Fibroblast of the aortic adventitia (primary cell): ENCODE results near the gene PAM. TPM values are rescaled to one million over a fixed set of nuclear protein-coding genes. Genes with fewer than 3 reads are reported as not detected.
"Not testable (repeated sequence)": the region's sequence is repeated elsewhere in the genome, so short reads cannot be mapped to it uniquely, and the experiment has no call there.

Experiments used
- DNase-seq: peaks from one replicate; pipeline ENCODE4 v3.0.0-alpha.2; 2010; ENCODE audit warnings: low read depth
- H3K4me3 ChIP-seq: 2 replicates; pipeline ENCODE4 v1.5.1; 2011; ENCODE audit warnings: low read depth, mild to moderate bottlenecking, control low read depth, low read length, moderate library complexity
- total RNA-seq: library from RNA; depleted of rRNA; stranded (reverse); fragments of >200 nt; gene quantifications from 2 replicates; pipeline ENCODE4 v1.2.3, GENCODE V29; 2012; ENCODE audit warnings: low replicate concordance
- TF ChIP-seq, protein P1 (sequence below): IDR thresholded peaks from 2 replicates; pipeline ENCODE4 v1.5.1; 2011; ENCODE audit warnings: mild to moderate bottlenecking, low read length, control low read depth, inconsistent platforms; ENCODE audit not compliant: insufficient read depth

Gene PAM
- total RNA-seq, 1 donor, result 528 TPM

DNA sequence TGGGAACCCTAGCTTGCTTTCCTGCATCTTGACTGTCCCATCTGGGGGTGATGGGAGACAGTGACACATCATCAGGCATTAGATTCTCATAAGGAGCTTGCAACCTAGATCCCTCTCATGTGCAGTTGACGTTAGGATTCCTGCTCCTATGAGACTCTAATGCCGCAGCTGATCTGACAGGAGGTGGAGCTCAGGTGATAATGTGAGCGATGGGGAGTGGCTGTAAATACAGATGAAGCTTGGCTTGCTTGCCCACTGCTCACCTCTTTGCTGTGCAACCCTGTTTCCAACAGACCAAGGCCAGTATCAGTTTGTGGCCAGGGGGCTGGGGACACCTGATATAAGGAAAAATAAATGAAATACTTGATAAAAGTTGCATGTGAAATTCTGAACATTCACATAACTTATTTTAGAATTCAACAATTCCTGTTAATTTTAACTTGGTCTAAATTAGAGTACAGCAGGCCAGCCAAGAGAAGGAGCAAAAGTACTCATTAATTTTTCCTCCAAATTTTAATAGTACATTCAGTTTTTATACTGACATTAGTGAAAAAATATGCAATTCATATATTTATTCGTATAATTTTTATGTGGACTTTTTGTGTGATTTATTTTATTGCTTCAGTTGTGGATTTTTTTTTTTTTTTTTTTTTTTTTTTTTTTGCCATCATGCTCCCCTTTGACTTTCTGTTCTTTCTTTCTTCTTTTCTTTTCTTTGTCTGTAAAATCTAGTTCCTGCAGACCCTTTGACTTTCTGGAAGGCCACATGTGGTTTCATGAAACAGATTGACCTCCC is 11.4 kb downstream of the PAM start:
- H3K4me3 ChIP-seq, result no peak overlapping the region
- DNase-seq, result no peak
- TF ChIP-seq, protein P1, sequence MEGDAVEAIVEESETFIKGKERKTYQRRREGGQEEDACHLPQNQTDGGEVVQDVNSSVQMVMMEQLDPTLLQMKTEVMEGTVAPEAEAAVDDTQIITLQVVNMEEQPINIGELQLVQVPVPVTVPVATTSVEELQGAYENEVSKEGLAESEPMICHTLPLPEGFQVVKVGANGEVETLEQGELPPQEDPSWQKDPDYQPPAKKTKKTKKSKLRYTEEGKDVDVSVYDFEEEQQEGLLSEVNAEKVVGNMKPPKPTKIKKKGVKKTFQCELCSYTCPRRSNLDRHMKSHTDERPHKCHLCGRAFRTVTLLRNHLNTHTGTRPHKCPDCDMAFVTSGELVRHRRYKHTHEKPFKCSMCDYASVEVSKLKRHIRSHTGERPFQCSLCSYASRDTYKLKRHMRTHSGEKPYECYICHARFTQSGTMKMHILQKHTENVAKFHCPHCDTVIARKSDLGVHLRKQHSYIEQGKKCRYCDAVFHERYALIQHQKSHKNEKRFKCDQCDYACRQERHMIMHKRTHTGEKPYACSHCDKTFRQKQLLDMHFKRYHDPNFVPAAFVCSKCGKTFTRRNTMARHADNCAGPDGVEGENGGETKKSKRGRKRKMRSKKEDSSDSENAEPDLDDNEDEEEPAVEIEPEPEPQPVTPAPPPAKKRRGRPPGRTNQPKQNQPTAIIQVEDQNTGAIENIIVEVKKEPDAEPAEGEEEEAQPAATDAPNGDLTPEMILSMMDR, result no peak

DNA sequence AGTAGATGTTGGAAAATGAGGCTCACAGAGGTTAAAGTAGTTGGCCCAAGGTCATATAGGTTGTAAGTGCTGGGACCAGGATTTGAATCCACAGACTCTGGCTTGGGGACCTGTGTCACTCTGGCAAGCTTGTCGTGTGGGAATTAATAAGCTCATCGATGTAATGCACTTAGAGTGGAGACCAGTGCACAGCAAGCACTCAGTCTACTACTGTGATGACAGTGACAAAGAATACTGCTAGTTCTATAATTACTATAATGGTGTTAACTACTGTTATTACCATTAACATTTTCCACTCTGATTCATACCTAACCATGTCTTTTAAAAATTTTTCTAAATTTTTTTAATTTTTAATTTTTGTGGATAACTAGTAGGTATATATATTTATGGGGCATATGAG is 12.8 kb downstream of the PAM start:
- TF ChIP-seq, protein P1, result no peak
- no peak overlapping the region for H3K4me3 ChIP-seq
- no peak for DNase-seq

DNA sequence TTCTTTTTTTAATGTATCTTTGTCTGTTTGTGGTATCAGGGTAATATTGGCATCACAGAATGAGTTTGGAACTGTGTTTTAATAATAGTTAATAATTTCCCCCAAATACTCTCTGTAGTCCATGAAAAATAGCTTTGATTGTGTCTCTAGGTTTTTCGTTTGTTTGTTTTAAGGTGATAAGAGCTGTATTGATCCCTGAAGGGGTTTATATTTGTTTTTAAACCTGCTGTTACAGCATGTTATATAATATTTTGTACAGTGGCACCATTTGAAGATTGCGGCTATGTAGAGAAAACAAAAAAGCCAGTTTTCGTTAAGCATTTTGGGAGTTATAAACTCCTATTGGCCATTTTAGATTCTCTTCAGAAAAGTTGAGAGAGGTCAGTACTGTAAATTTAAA is 15.7 kb downstream of the PAM start:
- TF ChIP-seq, protein P1, result no peak
- no peak overlapping the region for H3K4me3 ChIP-seq
- no peak for DNase-seq

DNA sequence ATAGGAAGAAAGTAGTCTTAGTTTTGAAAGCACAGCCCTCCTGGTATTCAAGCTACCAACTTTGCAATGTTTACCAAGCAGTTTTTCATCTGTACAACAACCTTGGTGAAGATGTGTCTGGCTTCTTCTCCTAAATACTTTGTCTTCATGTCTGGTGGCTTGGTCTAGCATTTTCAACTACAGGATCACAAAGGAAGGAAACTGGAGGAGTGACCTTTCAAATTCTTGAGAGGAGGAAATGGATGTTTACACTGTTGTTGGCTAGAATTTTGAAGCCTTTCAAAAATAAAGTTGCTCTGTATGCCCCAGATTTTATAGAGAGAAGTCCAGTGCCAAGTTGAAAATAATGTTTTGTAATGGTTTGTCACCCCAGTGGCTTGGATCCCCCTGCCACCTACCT is 16.3 kb downstream of the PAM start:
- no peak for DNase-seq
- TF ChIP-seq, protein P1, result no peak
- no peak overlapping the region for H3K4me3 ChIP-seq

DNA sequence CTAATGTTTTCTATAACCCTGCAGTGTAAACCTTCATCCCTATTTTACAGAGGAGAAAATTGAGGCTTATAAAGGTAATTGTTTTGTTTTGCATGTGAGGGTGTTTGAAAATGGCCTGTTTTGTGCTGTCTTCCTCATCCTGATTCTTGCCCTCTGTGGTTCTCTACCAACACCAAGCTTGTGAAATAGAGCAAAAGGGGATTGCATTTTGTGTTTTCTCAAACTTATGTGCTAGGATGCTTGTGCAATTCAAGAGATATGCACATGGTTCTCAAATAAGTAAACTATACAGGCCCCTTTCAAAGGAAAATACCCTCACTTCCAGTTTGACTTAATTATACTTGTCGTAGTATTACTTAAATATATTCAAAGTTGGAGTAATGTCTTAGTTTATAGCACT is 17.2 kb downstream of the PAM start:
- DNase-seq, result no peak

DNA sequence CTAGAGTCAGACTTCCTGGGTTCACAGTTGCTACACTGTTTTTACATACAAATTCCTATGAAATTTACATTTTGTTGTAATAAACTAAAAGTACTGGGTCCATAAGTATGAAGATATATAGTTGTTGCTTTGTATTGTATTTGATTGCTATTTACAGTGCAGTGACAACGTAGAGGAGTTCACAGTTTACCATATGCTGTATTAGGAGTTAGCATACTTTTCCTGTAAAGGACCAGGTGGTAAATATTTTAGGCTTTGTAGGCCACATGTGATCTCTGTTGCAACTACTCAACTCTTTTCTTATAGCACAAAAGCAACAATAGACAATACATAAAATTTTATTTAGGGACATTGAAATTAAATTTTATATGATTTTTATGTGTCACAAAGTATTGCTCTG is 18.0 kb downstream of the PAM start:
- no peak for DNase-seq
- TF ChIP-seq, protein P1, result no peak
- H3K4me3 ChIP-seq, result no peak overlapping the region

More for the DNA sequence above, 17.2 kb downstream of the PAM start:
- TF ChIP-seq, protein P1, result no peak
- H3K4me3 ChIP-seq, result no peak overlapping the region

DNA sequence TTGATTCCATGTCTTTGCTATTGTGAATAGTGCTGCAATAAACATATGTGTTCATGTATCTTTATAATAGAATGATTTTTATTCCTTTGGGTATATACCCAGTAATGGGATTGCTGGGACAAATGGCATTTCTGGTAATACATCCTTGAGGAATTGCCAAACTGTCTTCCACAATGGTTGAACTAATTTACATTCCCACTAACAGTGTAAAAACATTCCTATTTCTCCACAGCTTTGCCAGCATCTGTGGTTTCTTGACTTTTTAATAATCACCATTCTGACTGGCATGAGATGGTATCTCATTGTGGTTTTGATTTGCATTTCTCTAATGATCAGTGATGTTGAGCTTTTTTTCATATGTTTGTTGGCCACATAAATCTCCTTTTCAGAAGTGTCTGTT is 20.7 kb downstream of the PAM start:
- H3K4me3 ChIP-seq, DNase-seq: not testable (repeated sequence)
